ENCODE results near the gene NPPC.

NPPC gene

DNA sequence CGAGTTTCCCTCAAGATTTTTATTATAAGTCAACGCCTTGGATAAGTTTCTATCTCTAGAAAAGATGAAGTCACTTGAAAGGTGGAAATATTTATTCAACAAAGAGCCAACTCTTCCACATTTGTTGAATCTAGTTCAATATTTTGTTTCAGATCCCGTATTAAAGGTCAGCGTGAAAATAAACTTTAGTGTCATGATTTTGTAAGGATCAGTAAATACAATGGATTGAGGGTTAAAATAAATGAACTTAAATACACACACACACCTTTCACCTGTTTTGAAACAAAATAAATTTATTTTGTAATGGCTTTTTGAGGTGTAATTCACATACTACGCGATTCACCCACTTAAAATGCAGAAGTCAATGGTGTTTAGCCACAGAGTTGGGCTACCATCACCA lies 16.0 kb upstream of the NPPC start:
- Histone ChIP-seq H3K27ac (no peak overlapping the region), H3K9me3 (ENCODE audit: control insufficient read depth, low read length) (no peaks in the 10 kb centered on the region), H3K4me2 (ENCODE audit: low read length) (no peak overlapping the region), H3K36me3 (ENCODE audit: control insufficient read depth, insufficient read depth, low read length) (no peaks in the 10 kb centered on the region), H3K79me2 (no peaks in the 10 kb centered on the region), H3K4me3 (ENCODE audit: low read depth, low read length) (no peak overlapping the region), H3K9ac (no peak overlapping the region), H2AFZ (no peak overlapping the region), H3K4me1 (no peaks in the 10 kb centered on the region), H3K27me3 (ENCODE audit: control insufficient read depth, insufficient read depth, low read length) (no peaks in the 10 kb centered on the region)
- TF ChIP-seq, protein P1, sequence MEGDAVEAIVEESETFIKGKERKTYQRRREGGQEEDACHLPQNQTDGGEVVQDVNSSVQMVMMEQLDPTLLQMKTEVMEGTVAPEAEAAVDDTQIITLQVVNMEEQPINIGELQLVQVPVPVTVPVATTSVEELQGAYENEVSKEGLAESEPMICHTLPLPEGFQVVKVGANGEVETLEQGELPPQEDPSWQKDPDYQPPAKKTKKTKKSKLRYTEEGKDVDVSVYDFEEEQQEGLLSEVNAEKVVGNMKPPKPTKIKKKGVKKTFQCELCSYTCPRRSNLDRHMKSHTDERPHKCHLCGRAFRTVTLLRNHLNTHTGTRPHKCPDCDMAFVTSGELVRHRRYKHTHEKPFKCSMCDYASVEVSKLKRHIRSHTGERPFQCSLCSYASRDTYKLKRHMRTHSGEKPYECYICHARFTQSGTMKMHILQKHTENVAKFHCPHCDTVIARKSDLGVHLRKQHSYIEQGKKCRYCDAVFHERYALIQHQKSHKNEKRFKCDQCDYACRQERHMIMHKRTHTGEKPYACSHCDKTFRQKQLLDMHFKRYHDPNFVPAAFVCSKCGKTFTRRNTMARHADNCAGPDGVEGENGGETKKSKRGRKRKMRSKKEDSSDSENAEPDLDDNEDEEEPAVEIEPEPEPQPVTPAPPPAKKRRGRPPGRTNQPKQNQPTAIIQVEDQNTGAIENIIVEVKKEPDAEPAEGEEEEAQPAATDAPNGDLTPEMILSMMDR (IDR thresholded peaks at IDR 0.05): no peak

- Histone ChIP-seq H3K27me3 (ENCODE audit: control insufficient read depth, insufficient read depth, low read length) (no peaks in the 10 kb centered on the region), H3K9ac (no peak overlapping the region), H3K4me1 (no peaks in the 10 kb centered on the region), H3K36me3 (ENCODE audit: control insufficient read depth, insufficient read depth, low read length) (no peaks in the 10 kb centered on the region), H3K4me2 (ENCODE audit: low read length) (no peak overlapping the region), H3K79me2 (no peaks in the 10 kb centered on the region), H3K27ac (no peak overlapping the region), H3K9me3 (ENCODE audit: control insufficient read depth, low read length) (no peaks in the 10 kb centered on the region), H2AFZ (no peak overlapping the region), H3K4me3 (ENCODE audit: low read depth, low read length) (no peak overlapping the region)
- TF ChIP-seq, protein P1 (IDR thresholded peaks at IDR 0.05): no peak
These were observed 15.5 kb upstream of the NPPC start for GRCh38 chr2:231941673-231942072.

GRCh38 chr2:231940795-231941194 lies 14.6 kb upstream of the NPPC start:
- H3K4me1 ChIP-seq: no peaks in the 10 kb centered on the region
- TF ChIP-seq, protein P1 (IDR thresholded peaks at IDR 0.05): no peak
- no peak overlapping the region for H3K9ac ChIP-seq
- no peak overlapping the region for H3K27ac ChIP-seq
- no peaks in the 10 kb centered on the region for H3K36me3 ChIP-seq (ENCODE audit: control insufficient read depth, insufficient read depth, low read length)
- no peaks in the 10 kb centered on the region for H3K79me2 ChIP-seq
- H3K4me2 ChIP-seq (ENCODE audit: low read length): no peak overlapping the region
- H3K4me3 ChIP-seq (ENCODE audit: low read depth, low read length): no peak overlapping the region
- no peaks in the 10 kb centered on the region for H3K9me3 ChIP-seq (ENCODE audit: control insufficient read depth, low read length)
- no peak overlapping the region for H2AFZ ChIP-seq
- no peaks in the 10 kb centered on the region for H3K27me3 ChIP-seq (ENCODE audit: control insufficient read depth, insufficient read depth, low read length)

DNA sequence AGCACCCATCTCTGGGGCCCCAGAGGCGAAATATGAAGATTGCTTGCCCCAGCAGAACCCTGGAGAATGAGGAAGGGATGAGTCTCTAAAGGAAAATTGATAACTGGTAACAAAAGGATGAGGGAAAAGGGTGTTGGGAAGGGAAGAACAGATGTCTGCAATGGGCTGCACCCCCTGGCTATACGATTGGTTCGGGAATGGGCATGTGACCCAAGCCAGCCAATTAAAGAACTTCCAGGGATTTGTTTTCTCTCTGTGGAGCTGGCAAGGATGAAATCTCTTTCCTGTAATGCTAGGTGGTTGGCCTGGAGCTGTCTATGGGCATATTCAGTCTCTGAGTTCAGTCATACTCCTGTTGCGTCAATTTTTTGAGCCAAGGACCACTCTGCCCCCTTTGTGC lies 12.8 kb upstream of the NPPC start:
- no peaks in the 10 kb centered on the region for H3K4me1 ChIP-seq
- no peak overlapping the region for H3K27ac ChIP-seq
- TF ChIP-seq, protein P1 (IDR thresholded peaks at IDR 0.05): no peak
- H3K79me2 ChIP-seq: no peaks in the 10 kb centered on the region
- no peak overlapping the region for H3K4me2 ChIP-seq (ENCODE audit: low read length)
- no peaks in the 10 kb centered on the region for H3K36me3 ChIP-seq (ENCODE audit: control insufficient read depth, insufficient read depth, low read length)
- no peak overlapping the region for H3K9ac ChIP-seq
- no peaks in the 10 kb centered on the region for H3K9me3 ChIP-seq (ENCODE audit: control insufficient read depth, low read length)
- H3K4me3 ChIP-seq (ENCODE audit: low read depth, low read length): no peak overlapping the region
- no peaks in the 10 kb centered on the region for H3K27me3 ChIP-seq (ENCODE audit: control insufficient read depth, insufficient read depth, low read length)
- no peak overlapping the region for H2AFZ ChIP-seq

GRCh38 chr2:231937057-231937456 lies 10.9 kb upstream of the NPPC start:
- Histone ChIP-seq H3K9ac (no peak overlapping the region), H3K27me3 (ENCODE audit: control insufficient read depth, insufficient read depth, low read length) (no peaks in the 10 kb centered on the region), H2AFZ (no peak overlapping the region), H3K4me2 (ENCODE audit: low read length) (no peak overlapping the region), H3K27ac (no peak overlapping the region), H3K4me1 (no peaks in the 10 kb centered on the region), H3K4me3 (ENCODE audit: low read depth, low read length) (no peak overlapping the region), H3K36me3 (ENCODE audit: control insufficient read depth, insufficient read depth, low read length) (no peaks in the 10 kb centered on the region), H3K9me3 (ENCODE audit: control insufficient read depth, low read length) (no peaks in the 10 kb centered on the region), H3K79me2 (no peaks in the 10 kb centered on the region)
- TF ChIP-seq, protein P1 (IDR thresholded peaks at IDR 0.05): no peak

Data from parathyroid adenoma (tissue), 2 donors.